Measurements from ENCODE around the gene EXOC3L4. TPM values are rescaled to one million over a fixed set of nuclear protein-coding genes. Genes with fewer than 3 reads are reported as not detected.
"Not testable (repeated sequence)": the region's sequence is repeated elsewhere in the genome, so short reads cannot be mapped to it uniquely, and the experiment has no call there.

Gene EXOC3L4
- total RNA-seq, 1 experiment from 2014 or later: not detected

- Histone ChIP-seq H2AFZ (ENCODE audit: low read depth, low read length, poor library complexity, severe bottlenecking) (no peak overlapping the region), H3K36me3 (ENCODE audit: control insufficient read depth in 1 of 2, insufficient read depth in 2 of 2, low read length in 2 of 2) (no peaks in the 10 kb centered on the region), H3K9me3 (ENCODE audit: control insufficient read depth in 1 of 2, insufficient read depth in 1 of 2, low read depth in 1 of 2, low read length in 2 of 2) (no peaks in the 10 kb centered on the region), H3K4me1 (ENCODE audit: control insufficient read depth in 1 of 2, insufficient read depth in 2 of 2, low read length in 2 of 2) (peaks cover 20 to 40% of the 10 kb centered on the region in 2 experiments), H3K9me2 (ENCODE audit: insufficient read depth) (no peaks in the 10 kb centered on the region), H3K9ac (ENCODE audit: low read length) (no peak overlapping the region), H4K20me1 (ENCODE audit: insufficient read depth) (no peaks in the 10 kb centered on the region), H3K27ac (ENCODE audit: low read depth, low read length) (no peak overlapping the region), H3K27me3 (ENCODE audit: insufficient read depth, low read length) (no peaks in the 10 kb centered on the region), H3K79me2 (ENCODE audit: insufficient read depth, low read length) (no peaks in the 10 kb centered on the region), H3K4me3 (replicated peaks in 1 of 2; ENCODE audit: low read depth in 1 of 2, low read length in 2 of 2) (no peak overlapping the region), H3K4me2 (ENCODE audit: low read length) (no peak overlapping the region)
- RAD21 ChIA-PET (ENCODE audit: low non-redundant PET in 1 of 2, low total read pairs in 2 of 2, uncharacterized antibody in 2 of 2, unreplicated experiment in 2 of 2): no interaction called here
- intact Hi-C loops (cut with micrococcal nuclease): no loop called here
- BruUV-seq (replicated peaks): no TSS peak
- CTCF ChIA-PET: interaction anchor here (1.5 kb wide), 1 partner anchor 13 kb away, joined by 5 read pairs; no protein-coding TSS in a partner anchor
- POLR2A ChIA-PET: interaction anchor here (0.7 kb wide), 1 partner anchor 9 kb away, joined by 3 read pairs; no protein-coding TSS in a partner anchor
- ATAC-seq: no peak
- DNase-seq (ENCODE audit: low read depth, low spot score): no peak
- TF ChIP-seq SIN3A (IDR thresholded peaks at IDR 0.05; ENCODE audit: low read depth): no peak
- TF ChIP-seq CBX3 (IDR thresholded peaks at IDR 0.05; ENCODE audit: low read depth): no peak
- TF ChIP-seq, protein P1, sequence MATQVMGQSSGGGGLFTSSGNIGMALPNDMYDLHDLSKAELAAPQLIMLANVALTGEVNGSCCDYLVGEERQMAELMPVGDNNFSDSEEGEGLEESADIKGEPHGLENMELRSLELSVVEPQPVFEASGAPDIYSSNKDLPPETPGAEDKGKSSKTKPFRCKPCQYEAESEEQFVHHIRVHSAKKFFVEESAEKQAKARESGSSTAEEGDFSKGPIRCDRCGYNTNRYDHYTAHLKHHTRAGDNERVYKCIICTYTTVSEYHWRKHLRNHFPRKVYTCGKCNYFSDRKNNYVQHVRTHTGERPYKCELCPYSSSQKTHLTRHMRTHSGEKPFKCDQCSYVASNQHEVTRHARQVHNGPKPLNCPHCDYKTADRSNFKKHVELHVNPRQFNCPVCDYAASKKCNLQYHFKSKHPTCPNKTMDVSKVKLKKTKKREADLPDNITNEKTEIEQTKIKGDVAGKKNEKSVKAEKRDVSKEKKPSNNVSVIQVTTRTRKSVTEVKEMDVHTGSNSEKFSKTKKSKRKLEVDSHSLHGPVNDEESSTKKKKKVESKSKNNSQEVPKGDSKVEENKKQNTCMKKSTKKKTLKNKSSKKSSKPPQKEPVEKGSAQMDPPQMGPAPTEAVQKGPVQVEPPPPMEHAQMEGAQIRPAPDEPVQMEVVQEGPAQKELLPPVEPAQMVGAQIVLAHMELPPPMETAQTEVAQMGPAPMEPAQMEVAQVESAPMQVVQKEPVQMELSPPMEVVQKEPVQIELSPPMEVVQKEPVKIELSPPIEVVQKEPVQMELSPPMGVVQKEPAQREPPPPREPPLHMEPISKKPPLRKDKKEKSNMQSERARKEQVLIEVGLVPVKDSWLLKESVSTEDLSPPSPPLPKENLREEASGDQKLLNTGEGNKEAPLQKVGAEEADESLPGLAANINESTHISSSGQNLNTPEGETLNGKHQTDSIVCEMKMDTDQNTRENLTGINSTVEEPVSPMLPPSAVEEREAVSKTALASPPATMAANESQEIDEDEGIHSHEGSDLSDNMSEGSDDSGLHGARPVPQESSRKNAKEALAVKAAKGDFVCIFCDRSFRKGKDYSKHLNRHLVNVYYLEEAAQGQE (IDR thresholded peaks at IDR 0.05; ENCODE audit: low read depth): no peak
- TF ChIP-seq SP1 (IDR thresholded peaks at IDR 0.05; ENCODE audit: low read depth): no peak
- TF ChIP-seq CEBPB (IDR thresholded peaks at IDR 0.05; ENCODE audit: low read depth): no peak
- no peak for TF ChIP-seq ZBTB33 (IDR thresholded peaks at IDR 0.05; ENCODE audit: extremely low read depth, insufficient replicate concordance, low read length)
- no peak for TF ChIP-seq RAD21 (IDR thresholded peaks at IDR 0.05; ENCODE audit: low read depth)
Observed at GRCh38 chr14:103118663-103119404, 24.3 kb downstream of the EXOC3L4 start.

- RAD21 ChIA-PET (ENCODE audit: low non-redundant PET in 1 of 2, low total read pairs in 2 of 2, uncharacterized antibody in 2 of 2, unreplicated experiment in 2 of 2); DNase-seq (ENCODE audit: low read depth, low spot score): not testable (repeated sequence)
Observed at GRCh38 chr14:103119527-103119926, 25.0 kb downstream of the EXOC3L4 start.

More at GRCh38 chr14:103119527-103119926, 25.0 kb downstream of the EXOC3L4 start:
- POLR2A ChIA-PET: interaction anchor here (0.7 kb wide), 1 partner anchor 9 kb away, joined by 3 read pairs; no protein-coding TSS in a partner anchor
- H3K79me2 ChIP-seq (ENCODE audit: insufficient read depth, low read length); H3K9me2 ChIP-seq (ENCODE audit: insufficient read depth); H3K9me3 ChIP-seq (ENCODE audit: control insufficient read depth in 1 of 2, insufficient read depth in 1 of 2, low read depth in 1 of 2, low read length in 2 of 2); H3K4me3 ChIP-seq (replicated peaks in 1 of 2; ENCODE audit: low read depth in 1 of 2, low read length in 2 of 2); ATAC-seq; BruUV-seq (replicated peaks); H3K27me3 ChIP-seq (ENCODE audit: insufficient read depth, low read length); intact Hi-C loops (cut with micrococcal nuclease); H3K9ac ChIP-seq (ENCODE audit: low read length); H2AFZ ChIP-seq (ENCODE audit: low read depth, low read length, poor library complexity, severe bottlenecking); H3K27ac ChIP-seq (ENCODE audit: low read depth, low read length); H4K20me1 ChIP-seq (ENCODE audit: insufficient read depth); H3K4me2 ChIP-seq (ENCODE audit: low read length); H3K36me3 ChIP-seq (ENCODE audit: control insufficient read depth in 1 of 2, insufficient read depth in 2 of 2, low read length in 2 of 2): not testable (repeated sequence)
- CTCF ChIA-PET: interaction anchor here (1.5 kb wide), 1 partner anchor 13 kb away, joined by 5 read pairs; no protein-coding TSS in a partner anchor
- peaks cover 24 to 47% of the 10 kb centered on the region in 2 experiments for H3K4me1 ChIP-seq (ENCODE audit: control insufficient read depth in 1 of 2, insufficient read depth in 2 of 2, low read length in 2 of 2)

All from HCT116 (cell line).